Tongue (tissue), 3 donors: Measurements from ENCODE around the gene WFDC11. TPM values are rescaled to one million over a fixed set of nuclear protein-coding genes. Genes with fewer than 3 reads are reported as not detected.

Experiments
- DNase-seq: peaks from one replicate; pipeline ENCODE4 v3.0.0-alpha.2; 2015
- small RNA-seq: library from RNA; depleted of rRNA; stranded (forward); fragments of <200 nt; gene quantifications from one replicate; pipeline ENCODE3, GENCODE V24; 2014; ENCODE audit warnings: low replicate concordance
- total RNA-seq: library from RNA; depleted of rRNA; stranded (reverse); fragments of >200 nt; gene quantifications from one replicate; pipeline ENCODE4 v1.2.3, GENCODE V29; 2014

WFDC11 gene
- total RNA-seq, 1 donor from 2014 or later: not detected

- DNase-seq: no peak
These were observed 48.4 kb downstream of the WFDC11 start for GRCh38 chr20:45621593-45621992.

- DNase-seq: no peak
These were observed 52.4 kb downstream of the WFDC11 start for GRCh38 chr20:45617591-45617990.

- DNase-seq: no peak
These were observed 57.7 kb downstream of the WFDC11 start for GRCh38 chr20:45612314-45612713.

- DNase-seq: no peak
These were observed 59.0 kb downstream of the WFDC11 start for GRCh38 chr20:45611054-45611453.

GRCh38 chr20:45607810-45608209 is 62.2 kb downstream of the WFDC11 start:
- DNase-seq: no peak

Small RNA genes lying within 50 kb of the gene (small RNA-seq; reads per million reads assigned to genes)
- gene MIR3617: 0.13 reads per million

Other genes starting within 250 kb of the WFDC11 start
- gene WFDC2, start 200.5 kb downstream of the WFDC11 start, total RNA-seq: 16.6 TPM
- not detected for gene SPINT3, start 154.6 kb downstream of the WFDC11 start, total RNA-seq
- not detected for gene WFDC6, start 130.8 kb downstream of the WFDC11 start, total RNA-seq
- gene EPPIN, start 122.8 kb downstream of the WFDC11 start, total RNA-seq: not detected
- gene WFDC8, start 91.0 kb downstream of the WFDC11 start, total RNA-seq: not detected
- gene WFDC10A, start 40.5 kb downstream of the WFDC11 start, total RNA-seq: not detected
- not detected for gene WFDC9, start 39.0 kb downstream of the WFDC11 start, total RNA-seq
- gene WFDC13, start 31.8 kb upstream of the WFDC11 start, total RNA-seq: not detected
- gene WFDC10B, start 34.8 kb upstream of the WFDC11 start, total RNA-seq: not detected
- gene SPINT4, start 52.1 kb upstream of the WFDC11 start, total RNA-seq: not detected
- not detected for gene WFDC3, start 121.6 kb upstream of the WFDC11 start, total RNA-seq
- gene DNTTIP1, start 121.7 kb upstream of the WFDC11 start, total RNA-seq: 16.9 TPM
- 13.8 TPM for gene UBE2C, start 142.4 kb upstream of the WFDC11 start, total RNA-seq
- gene TNNC2, start 157.1 kb upstream of the WFDC11 start, total RNA-seq: 2,441 TPM
- 67.3 TPM for gene SNX21, start 163.6 kb upstream of the WFDC11 start, total RNA-seq
- 27.7 TPM for gene ACOT8, start 187.2 kb upstream of the WFDC11 start, total RNA-seq
- 5.2 TPM for gene ZSWIM3, start 187.4 kb upstream of the WFDC11 start, total RNA-seq
- 3.3 TPM for gene ZSWIM1, start 211.0 kb upstream of the WFDC11 start, total RNA-seq
- 6.4 TPM for gene SPATA25, start 217.4 kb upstream of the WFDC11 start, total RNA-seq
- gene NEURL2, start 221.0 kb upstream of the WFDC11 start, total RNA-seq: 16.0 TPM
- 32.6 TPM for gene CTSA, start 221.1 kb upstream of the WFDC11 start, total RNA-seq
- gene PLTP, start 241.9 kb upstream of the WFDC11 start, total RNA-seq: 14.0 TPM